ENCODE measurements around the gene PITPNB.

DNA sequence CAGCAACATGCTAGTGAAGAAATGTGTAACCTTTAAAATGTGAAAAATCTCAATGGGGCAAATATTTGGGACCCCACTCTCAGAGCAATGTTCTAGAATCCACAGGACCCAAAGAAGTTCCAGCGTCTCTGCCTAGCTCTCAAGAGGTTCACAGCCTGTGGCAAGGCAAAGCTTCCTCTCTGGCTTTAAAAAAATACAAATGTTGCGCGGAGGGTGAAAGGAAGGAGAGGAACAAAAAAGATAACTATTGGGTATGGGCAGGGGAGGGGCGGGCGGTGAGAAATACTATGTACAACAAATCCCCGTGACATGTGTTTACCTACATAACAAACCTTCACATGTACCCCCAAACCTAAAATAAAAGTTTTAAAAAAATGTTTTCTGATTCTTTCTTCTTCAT is 53.6 kb downstream of the PITPNB start:
- no peak for TF ChIP-seq GATA2 (IDR thresholded peaks at IDR 0.05; ENCODE audit: low read depth, low read length)
- no peak for TF ChIP-seq GATA3 (IDR thresholded peaks at IDR 0.05; ENCODE audit: low read depth, low read length)
